MCF 10A (cell line): ENCODE measurements around the gene USF3. TPM values are rescaled to one million over a fixed set of nuclear protein-coding genes. Genes with fewer than 3 reads are reported as not detected.

ENCODE experiments used
- BruUV-seq: library from RNA; stranded (reverse); fragments of 400-500 nt; replicated peaks from 2 replicates; lab custom pipeline; 2021; lab: Mats Ljungman, UMichigan
- CTCF ChIA-PET: fragments of 300-600 bp; sonication (Branson Sonifier 250); formaldehyde crosslinking; extraction: SDS; loops from one replicate; lab custom pipeline; 2021; ENCODE audit warnings: antibody characterized with exemption, inconsistent platforms; lab: Yijun Ruan, JAX
- POLR2A ChIA-PET: fragments of 300-600, 350-650 bp; sonication (Branson Sonifier 250); formaldehyde crosslinking; extraction: SDS; loops from one replicate; lab custom pipeline; 2020; ENCODE audit warnings: antibody characterized with exemption, inconsistent platforms; lab: Yijun Ruan, JAX
- DNase-seq: peaks from one replicate; pipeline ENCODE4 v3.0.0-alpha.2; 2018; ENCODE audit not compliant: unreplicated experiment
- H3K27ac Mint-ChIP-seq: one replicate; pipeline ENCODE4 v1.8.0; 2022; ENCODE audit warnings: mild to moderate bottlenecking, low read depth, mixed read lengths; ENCODE audit not compliant: unreplicated experiment
- H3K27me3 Mint-ChIP-seq: one replicate; pipeline ENCODE4 v1.8.0; 2022; ENCODE audit warnings: mixed read lengths; ENCODE audit not compliant: insufficient read depth, unreplicated experiment
- H3K36me3 Mint-ChIP-seq: one replicate; pipeline ENCODE4 v1.8.0; 2022; ENCODE audit warnings: mild to moderate bottlenecking, moderate library complexity, mixed read lengths; ENCODE audit not compliant: insufficient read depth, unreplicated experiment
- H3K4me1 Mint-ChIP-seq: one replicate; pipeline ENCODE4 v1.8.0; 2022; ENCODE audit warnings: mixed read lengths; ENCODE audit not compliant: insufficient read depth, unreplicated experiment
- H3K4me3 Mint-ChIP-seq: one replicate; pipeline ENCODE4 v1.8.0; 2022; ENCODE audit warnings: mild to moderate bottlenecking, moderate library complexity, mixed read lengths; ENCODE audit not compliant: unreplicated experiment
- H3K9me3 Mint-ChIP-seq: one replicate; pipeline ENCODE4 v1.8.0; 2022; ENCODE audit warnings: mixed read lengths; ENCODE audit not compliant: unreplicated experiment
- CTCF ChIP-seq: fragments of 200-600 bp; IDR thresholded peaks from one replicate; pipeline ENCODE4 v1.8.0; 2022; ENCODE audit warnings: antibody characterized with exemption, mild to moderate bottlenecking; ENCODE audit not compliant: unreplicated experiment
- intact Hi-C: fragments of 100-400 bp; cut with micrococcal nuclease; formaldehyde crosslinking; loops from 2 replicates; pipeline ENCODE4 v1.14.1; 2022
- total RNA-seq: library from RNA; stranded (reverse); gene quantifications from 2 replicates; pipeline ENCODE4 v1.2.3, GENCODE V29; 2022

USF3 gene
- total RNA-seq, 1 experiment from 2014 or later: 11.9 TPM

GRCh38 chr3:113601240-113601639 lies 95.2 kb downstream of the USF3 start:
- DNase-seq: no peak
- TF ChIP-seq CTCF: no peak
- ChIA-PET POLR2A (no interaction called here), CTCF (interaction anchor here (1.1 to 1.4 kb wide), 2 partner anchors 23 to 108 kb away, joined by 4 read pairs; no protein-coding TSS in a partner anchor)
- BruUV-seq: no TSS peak
- Mint-ChIP-seq H3K4me3 (no peak overlapping the region), H3K9me3 (no peaks in the 10 kb centered on the region), H3K27me3 (no peaks in the 10 kb centered on the region), H3K27ac (no peak overlapping the region), H3K4me1 (no peaks in the 10 kb centered on the region), H3K36me3 (no peaks in the 10 kb centered on the region)
- intact Hi-C loops: no loop called here

GRCh38 chr3:113600418-113601182 lies 95.8 kb downstream of the USF3 start:
- no peak for DNase-seq
- intact Hi-C loops: no loop called here
- H3K27me3 Mint-ChIP-seq: no peaks in the 10 kb centered on the region
- H3K36me3 Mint-ChIP-seq: no peaks in the 10 kb centered on the region
- TF ChIP-seq CTCF: no peak
- H3K27ac Mint-ChIP-seq: no peak overlapping the region
- no TSS peak for BruUV-seq
- no peaks in the 10 kb centered on the region for H3K4me1 Mint-ChIP-seq
- ChIA-PET POLR2A (no interaction called here), CTCF (interaction anchor here (1.1 to 1.4 kb wide), 3 partner anchors 22 to 107 kb away, joined by 3 to 4 read pairs (median 4); no protein-coding TSS in a partner anchor)
- no peak overlapping the region for H3K4me3 Mint-ChIP-seq
- H3K9me3 Mint-ChIP-seq: no peaks in the 10 kb centered on the region

Other genes with a start within 250 kb of the USF3 start
- gene SPICE1, start 181.5 kb downstream of the USF3 start, total RNA-seq: 5.8 and 8.9 TPM in 2 replicates
- 0.22 and 0.28 TPM in 2 replicates for gene SIDT1, start 164.1 kb downstream of the USF3 start, total RNA-seq
- gene NAA50, start 49.6 kb upstream of the USF3 start, total RNA-seq: 219 and 238 TPM in 2 replicates
- gene ATP6V1A, start 50.4 kb upstream of the USF3 start, total RNA-seq: 51.6 and 53.4 TPM in 2 replicates
- gene GRAMD1C, start 142.1 kb upstream of the USF3 start, total RNA-seq: 0.64 and 0.79 TPM in 2 replicates